HEK293T (cell line): ENCODE data around the gene HERC2.
A peak's percentile ranks its signal among the peaks of the same experiment; 100 is the strongest.

ENCODE experiments used
- CTCF ChIA-PET: fragments of 350-600 bp; formaldehyde crosslinking; extraction: SDS; loops from one replicate; lab custom pipeline; 2021; ENCODE audit warnings: antibody characterized with exemption, inconsistent platforms; lab: Yijun Ruan, JAX
- POLR2A ChIA-PET: fragments of 350-600 bp; formaldehyde crosslinking; extraction: SDS; loops from one replicate; lab custom pipeline; 2020; ENCODE audit warnings: antibody characterized with exemption, inconsistent platforms; lab: Yijun Ruan, JAX
- DNase-seq: peaks from one replicate; pipeline ENCODE4 v3.0.0; 2012; ENCODE audit warnings: mixed read lengths; ENCODE audit errors: extremely low spot score
- ARNT ChIP-seq: fragments of 450-650 bp; IDR thresholded peaks from 2 replicates; pipeline ENCODE4 v1.6.1; 2017; ENCODE audit warnings: mild to moderate bottlenecking
- BHLHE40 ChIP-seq: fragments of 450-650 bp; IDR thresholded peaks from 2 replicates; pipeline ENCODE4 v1.6.1; 2016; ENCODE audit warnings: mild to moderate bottlenecking, moderate library complexity, borderline replicate concordance
- CTBP1 ChIP-seq: fragments of 450-650 bp; IDR thresholded peaks from 2 replicates; pipeline ENCODE4 v1.6.1; 2016; ENCODE audit warnings: borderline replicate concordance
- ELF4 ChIP-seq: fragments of 450-650 bp; IDR thresholded peaks from 2 replicates; pipeline ENCODE4 v1.6.1; 2017; ENCODE audit warnings: antibody characterized with exemption
- FOXA1 ChIP-seq: fragments of 450-650 bp; IDR thresholded peaks from 2 replicates; pipeline ENCODE4 v1.6.1; 2016; ENCODE audit warnings: mild to moderate bottlenecking
- FOXK2 ChIP-seq: fragments of 450-650 bp; IDR thresholded peaks from 2 replicates; pipeline ENCODE4 v1.6.1; 2016; ENCODE audit warnings: mild to moderate bottlenecking
- FOXM1 ChIP-seq: fragments of 450-650 bp; IDR thresholded peaks from 2 replicates; pipeline ENCODE4 v1.6.1; 2017; ENCODE audit warnings: mild to moderate bottlenecking, borderline replicate concordance
- HDGF ChIP-seq: fragments of 450-650 bp; IDR thresholded peaks from 2 replicates; pipeline ENCODE4 v1.6.1; 2017; ENCODE audit warnings: antibody characterized with exemption, borderline replicate concordance
- L3MBTL2 ChIP-seq: fragments of 450-650 bp; conservative IDR thresholded peaks from 2 replicates; pipeline ENCODE4 v1.6.1; 2016; ENCODE audit warnings: mild to moderate bottlenecking
- LEF1 ChIP-seq: fragments of 450-650 bp; IDR thresholded peaks from 2 replicates; pipeline ENCODE4 v1.6.1; 2017; ENCODE audit warnings: mild to moderate bottlenecking, borderline replicate concordance
- NFRKB ChIP-seq: fragments of 450-650 bp; IDR thresholded peaks from 2 replicates; pipeline ENCODE4 v1.6.1; 2016; ENCODE audit warnings: mild to moderate bottlenecking, moderate library complexity
- SP1 ChIP-seq: fragments of 450-650 bp; IDR thresholded peaks from 2 replicates; pipeline ENCODE4 v1.6.1; 2017
- SUZ12 ChIP-seq: fragments of 450-650 bp; IDR thresholded peaks from 2 replicates; pipeline ENCODE4 v1.6.1; 2016; ENCODE audit warnings: mild to moderate bottlenecking
- TARDBP ChIP-seq: fragments of 450-650 bp; IDR thresholded peaks from 2 replicates; pipeline ENCODE4 v1.6.1; 2016
- ZNF384 ChIP-seq: fragments of 450-650 bp; IDR thresholded peaks from 2 replicates; pipeline ENCODE4 v1.6.1; 2016
- TF ChIP-seq, protein P1 (sequence below): fragments of 450-650 bp; IDR thresholded peaks from 2 replicates; pipeline ENCODE4 v1.6.1; 2016

HERC2 gene

DNA sequence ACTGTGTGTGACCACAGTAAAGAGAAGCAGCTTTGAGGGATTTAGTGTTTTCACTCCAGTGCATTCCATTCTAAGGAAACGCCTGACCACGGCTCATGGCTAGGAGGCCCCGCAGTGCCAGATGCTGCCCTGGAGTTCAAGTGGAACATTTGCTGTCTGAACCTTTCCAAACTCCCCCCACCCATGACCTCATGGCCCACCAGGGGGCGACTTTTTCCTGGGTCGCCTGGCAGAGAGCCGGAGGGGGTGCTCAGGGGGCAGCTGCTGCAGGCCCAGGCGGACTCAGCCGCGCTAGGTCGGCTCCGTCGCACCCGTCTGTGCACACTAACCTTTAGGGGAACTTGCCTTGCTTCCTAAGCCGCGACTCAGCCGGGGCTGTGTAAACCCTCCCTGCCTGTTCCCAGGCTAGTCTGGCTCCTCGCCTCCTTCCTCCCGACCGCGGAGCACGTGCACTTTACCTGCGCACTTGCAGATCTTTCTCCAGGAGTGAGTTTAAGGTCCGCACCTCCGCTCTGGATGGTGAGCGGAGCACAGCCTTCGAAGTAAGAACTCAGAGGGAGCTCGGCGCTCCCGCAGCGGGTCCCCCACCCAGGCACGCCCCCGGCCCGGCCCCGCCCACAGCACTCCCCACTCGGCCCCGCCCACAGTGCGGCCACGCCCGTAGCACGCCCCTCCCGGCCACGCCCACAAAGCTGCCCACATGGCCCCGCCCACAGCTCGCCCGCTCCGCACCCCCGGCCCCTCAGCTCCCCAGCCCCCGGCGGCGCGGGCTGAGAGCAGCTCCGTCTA is 223.0 kb downstream of the HERC2 start, which contains the start of gene OCA2:
Gene OCA2 (minus strand): TSS at position 550 of the 789 bp plus-strand sequence. CDS start 17,441 bp downstream, outside the sequence.
- POLR2A ChIA-PET, result interaction anchor here (1.0 to 1.4 kb wide), 3 partner anchors 11 to 18 kb away, joined by 3 to 9 read pairs (median 3); no protein-coding TSS in a partner anchor
- TF ChIP-seq L3MBTL2 (peak; percentile 77), ELF4 (no peak), LEF1 (no peak)
- TF ChIP-seq, protein P1, sequence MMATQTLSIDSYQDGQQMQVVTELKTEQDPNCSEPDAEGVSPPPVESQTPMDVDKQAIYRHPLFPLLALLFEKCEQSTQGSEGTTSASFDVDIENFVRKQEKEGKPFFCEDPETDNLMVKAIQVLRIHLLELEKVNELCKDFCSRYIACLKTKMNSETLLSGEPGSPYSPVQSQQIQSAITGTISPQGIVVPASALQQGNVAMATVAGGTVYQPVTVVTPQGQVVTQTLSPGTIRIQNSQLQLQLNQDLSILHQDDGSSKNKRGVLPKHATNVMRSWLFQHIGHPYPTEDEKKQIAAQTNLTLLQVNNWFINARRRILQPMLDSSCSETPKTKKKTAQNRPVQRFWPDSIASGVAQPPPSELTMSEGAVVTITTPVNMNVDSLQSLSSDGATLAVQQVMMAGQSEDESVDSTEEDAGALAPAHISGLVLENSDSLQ, result no peak
- peak; percentile 79 for DNase-seq
- CTCF ChIA-PET, result interaction anchor here (0.5 to 1.2 kb wide), 5 partner anchors 19 to 117 kb away, joined by 3 to 9 read pairs (median 4); no protein-coding TSS in a partner anchor

DNA sequence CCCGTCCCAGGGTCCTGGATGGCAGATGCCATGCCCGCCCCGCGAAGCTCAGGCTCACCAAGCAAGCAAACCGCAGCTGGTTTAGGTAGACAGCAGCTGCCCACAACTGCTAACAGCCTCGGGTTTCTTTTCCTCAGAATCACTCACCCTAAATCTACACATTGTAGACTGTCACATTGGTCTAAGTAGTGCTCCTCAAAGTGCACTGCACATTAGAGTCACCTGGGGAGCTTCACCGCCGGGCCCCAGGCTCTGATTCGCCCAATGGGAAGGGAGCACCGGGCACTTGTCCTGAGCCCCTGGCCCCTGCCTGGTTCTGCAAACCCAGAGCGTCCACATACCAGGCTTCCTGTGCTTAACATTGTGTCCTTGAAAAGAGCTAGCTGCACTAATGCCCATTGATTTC is 223.6 kb downstream of the HERC2 start:
- no peak for TF ChIP-seq ZNF384
- TF ChIP-seq L3MBTL2, result no peak
- TF ChIP-seq FOXA1, result no peak
- TF ChIP-seq, protein P1, result no peak
- TF ChIP-seq SUZ12, result no peak
- no peak for TF ChIP-seq CTBP1
- TF ChIP-seq HDGF, result no peak
- TF ChIP-seq ELF4, result no peak
- TF ChIP-seq NFRKB, result no peak
- no peak for TF ChIP-seq FOXK2
- TF ChIP-seq ARNT, result no peak
- no peak for TF ChIP-seq SP1
- no peak for TF ChIP-seq BHLHE40
- TF ChIP-seq FOXM1, result no peak
- TF ChIP-seq LEF1, result no peak
- TF ChIP-seq TARDBP, result no peak
- no peak for DNase-seq
- ChIA-PET POLR2A (interaction anchor here (1.4 kb wide), 1 partner anchor 18 kb away, joined by 3 read pairs; no protein-coding TSS in a partner anchor), CTCF (interaction anchor here (0.6 kb wide), 2 partner anchors 77 to 117 kb away, joined by 3 to 6 read pairs; no protein-coding TSS in a partner anchor)

- POLR2A ChIA-PET, result interaction anchor here (1.4 kb wide), 1 partner anchor 19 kb away, joined by 3 read pairs; no protein-coding TSS in a partner anchor
- DNase-seq, result no peak
- TF ChIP-seq ZNF384 (no peak), ELF4 (no peak), LEF1 (no peak), TARDBP (no peak), HDGF (no peak), SUZ12 (no peak), CTBP1 (no peak), FOXK2 (no peak), SP1 (no peak), BHLHE40 (no peak), FOXM1 (no peak), L3MBTL2 (no peak), FOXA1 (no peak), ARNT (no peak), NFRKB (no peak)
- TF ChIP-seq, protein P1, result no peak
- CTCF ChIA-PET, result interaction anchor here (0.6 kb wide), 1 partner anchor 76 kb away, joined by 3 read pairs; no protein-coding TSS in a partner anchor
Measured at GRCh38 chr15:28097656-28098359, 224.2 kb downstream of the HERC2 start.

- POLR2A ChIA-PET, result no interaction called here
- no peak for DNase-seq
- CTCF ChIA-PET, result no interaction called here
- TF ChIP-seq SP1, result no peak
Measured at GRCh38 chr15:28096670-28097431, 225.1 kb downstream of the HERC2 start.

GRCh38 chr15:28096411-28096669 is 225.6 kb downstream of the HERC2 start:
- DNase-seq, result no peak
- POLR2A ChIA-PET, result no interaction called here
- CTCF ChIA-PET, result no interaction called here
- TF ChIP-seq FOXK2 (no peak), ZNF384 (no peak), LEF1 (no peak), SUZ12 (no peak), L3MBTL2 (no peak), TARDBP (no peak), ELF4 (no peak), BHLHE40 (no peak), FOXA1 (no peak), SP1 (no peak), CTBP1 (no peak), ARNT (no peak), FOXM1 (no peak)
- TF ChIP-seq, protein P1, result no peak
